ENCODE measurements around the gene STK35.

Gene STK35

GRCh38 chr20:2131366-2131765 lies 29.7 kb downstream of the STK35 start:
- Mint-ChIP-seq H3K4me1 (peaks cover 62% of the 10 kb centered on the region), H3K27ac (ENCODE audit: low read depth) (no peak overlapping the region), H3K36me3 (ENCODE audit: insufficient read depth) (peaks cover 5% of the 10 kb centered on the region), H3K4me3 (no peak overlapping the region), H3K9me3 (no peaks in the 10 kb centered on the region), H3K27me3 (no peaks in the 10 kb centered on the region)
- ATAC-seq (replicated peaks; ENCODE audit: extremely low read depth, poor library complexity, severe bottlenecking), result no peak
- no peak for DNase-seq (ENCODE audit: low spot score in 2 of 2)

GRCh38 chr20:2132461-2132901 lies 30.9 kb downstream of the STK35 start:
- peaks cover 59% of the 10 kb centered on the region for H3K4me1 Mint-ChIP-seq
- peaks cover 5% of the 10 kb centered on the region for H3K36me3 Mint-ChIP-seq (ENCODE audit: insufficient read depth)
- no peak for DNase-seq (ENCODE audit: low spot score in 2 of 2)
- H3K9me3 Mint-ChIP-seq, result no peaks in the 10 kb centered on the region
- no peak overlapping the region for H3K27ac Mint-ChIP-seq (ENCODE audit: low read depth)
- no peak for ATAC-seq (replicated peaks; ENCODE audit: extremely low read depth, poor library complexity, severe bottlenecking)
- H3K4me3 Mint-ChIP-seq, result no peak overlapping the region
- no peaks in the 10 kb centered on the region for H3K27me3 Mint-ChIP-seq

GRCh38 chr20:2133318-2134183 lies 31.9 kb downstream of the STK35 start:
- Mint-ChIP-seq H3K4me1 (peaks cover 56% of the 10 kb centered on the region), H3K27me3 (no peaks in the 10 kb centered on the region), H3K36me3 (ENCODE audit: insufficient read depth) (peaks cover 3% of the 10 kb centered on the region), H3K9me3 (no peaks in the 10 kb centered on the region), H3K4me3 (no peak overlapping the region), H3K27ac (ENCODE audit: low read depth) (peak overlapping the region; percentile 32)
- ATAC-seq (replicated peaks; ENCODE audit: extremely low read depth, poor library complexity, severe bottlenecking) (no peak), DNase-seq (ENCODE audit: low spot score in 2 of 2) (no peak)

GRCh38 chr20:2135013-2135412 lies 33.4 kb downstream of the STK35 start:
- Mint-ChIP-seq H3K27ac (ENCODE audit: low read depth) (no peak overlapping the region), H3K4me3 (no peak overlapping the region), H3K36me3 (ENCODE audit: insufficient read depth) (peaks cover 5% of the 10 kb centered on the region)

GRCh38 chr20:2136275-2136674 lies 34.6 kb downstream of the STK35 start:
- Mint-ChIP-seq H3K9me3 (no peaks in the 10 kb centered on the region), H3K4me3 (no peak overlapping the region), H3K4me1 (peaks cover 49% of the 10 kb centered on the region), H3K27me3 (no peaks in the 10 kb centered on the region), H3K36me3 (ENCODE audit: insufficient read depth) (peaks cover 5% of the 10 kb centered on the region), H3K27ac (ENCODE audit: low read depth) (no peak overlapping the region)
- DNase-seq (ENCODE audit: low spot score in 2 of 2) (no peak), ATAC-seq (replicated peaks; ENCODE audit: extremely low read depth, poor library complexity, severe bottlenecking) (no peak)

More at GRCh38 chr20:2135013-2135412, 33.4 kb downstream of the STK35 start:
- H3K9me3 Mint-ChIP-seq, result no peaks in the 10 kb centered on the region
- no peaks in the 10 kb centered on the region for H3K27me3 Mint-ChIP-seq
- ATAC-seq (replicated peaks; ENCODE audit: extremely low read depth, poor library complexity, severe bottlenecking) (no peak), DNase-seq (ENCODE audit: low spot score in 2 of 2) (no peak)
- peaks cover 60% of the 10 kb centered on the region for H3K4me1 Mint-ChIP-seq

GRCh38 chr20:2137552-2138201 lies 36.0 kb downstream of the STK35 start:
- no peak for ATAC-seq (replicated peaks; ENCODE audit: extremely low read depth, poor library complexity, severe bottlenecking)
- Mint-ChIP-seq H3K27ac (ENCODE audit: low read depth) (no peak overlapping the region), H3K4me3 (no peak overlapping the region), H3K36me3 (ENCODE audit: insufficient read depth) (peaks cover 6% of the 10 kb centered on the region), H3K4me1 (peaks cover 40% of the 10 kb centered on the region), H3K9me3 (no peaks in the 10 kb centered on the region), H3K27me3 (no peaks in the 10 kb centered on the region)
- DNase-seq (ENCODE audit: low spot score in 2 of 2), result no peak

GRCh38 chr20:2138396-2138795 lies 36.8 kb downstream of the STK35 start:
- no peaks in the 10 kb centered on the region for H3K9me3 Mint-ChIP-seq
- no peaks in the 10 kb centered on the region for H3K27me3 Mint-ChIP-seq
- H3K4me1 Mint-ChIP-seq, result peaks cover 33% of the 10 kb centered on the region
- no peak for ATAC-seq (replicated peaks; ENCODE audit: extremely low read depth, poor library complexity, severe bottlenecking)
- no peak overlapping the region for H3K27ac Mint-ChIP-seq (ENCODE audit: low read depth)
- H3K4me3 Mint-ChIP-seq, result no peak overlapping the region
- peaks cover 6% of the 10 kb centered on the region for H3K36me3 Mint-ChIP-seq (ENCODE audit: insufficient read depth)
- no peak for DNase-seq (ENCODE audit: low spot score in 2 of 2)

- no peaks in the 10 kb centered on the region for H3K9me3 Mint-ChIP-seq
- H3K27ac Mint-ChIP-seq (ENCODE audit: low read depth), result no peak overlapping the region
- H3K36me3 Mint-ChIP-seq (ENCODE audit: insufficient read depth), result peaks cover 10% of the 10 kb centered on the region
- peaks cover 33% of the 10 kb centered on the region for H3K4me1 Mint-ChIP-seq
- DNase-seq (ENCODE audit: low spot score in 2 of 2) (no peak), ATAC-seq (replicated peaks; ENCODE audit: extremely low read depth, poor library complexity, severe bottlenecking) (no peak)
- no peak overlapping the region for H3K4me3 Mint-ChIP-seq
- no peaks in the 10 kb centered on the region for H3K27me3 Mint-ChIP-seq
These were observed 37.6 kb downstream of the STK35 start for GRCh38 chr20:2139250-2139649.

GRCh38 chr20:2139736-2140135 lies 38.1 kb downstream of the STK35 start:
- DNase-seq (ENCODE audit: low spot score in 2 of 2) (no peak), ATAC-seq (replicated peaks; ENCODE audit: extremely low read depth, poor library complexity, severe bottlenecking) (no peak)
- H3K27ac Mint-ChIP-seq (ENCODE audit: low read depth), result no peak overlapping the region
- H3K4me1 Mint-ChIP-seq, result peaks cover 33% of the 10 kb centered on the region
- H3K4me3 Mint-ChIP-seq, result no peak overlapping the region
- no peaks in the 10 kb centered on the region for H3K27me3 Mint-ChIP-seq
- H3K36me3 Mint-ChIP-seq (ENCODE audit: insufficient read depth), result peaks cover 10% of the 10 kb centered on the region
- H3K9me3 Mint-ChIP-seq, result no peaks in the 10 kb centered on the region

- H3K4me1 Mint-ChIP-seq, result peaks cover 33% of the 10 kb centered on the region
- H3K27me3 Mint-ChIP-seq, result no peaks in the 10 kb centered on the region
- no peaks in the 10 kb centered on the region for H3K9me3 Mint-ChIP-seq
- no peak overlapping the region for H3K27ac Mint-ChIP-seq (ENCODE audit: low read depth)
- DNase-seq (ENCODE audit: low spot score in 2 of 2), result no peak
- no peak overlapping the region for H3K4me3 Mint-ChIP-seq
- peaks cover 10% of the 10 kb centered on the region for H3K36me3 Mint-ChIP-seq (ENCODE audit: insufficient read depth)
- ATAC-seq (replicated peaks; ENCODE audit: extremely low read depth, poor library complexity, severe bottlenecking), result no peak
These were observed 38.9 kb downstream of the STK35 start for GRCh38 chr20:2140561-2140960.

- no peak overlapping the region for H3K4me3 Mint-ChIP-seq
- no peaks in the 10 kb centered on the region for H3K9me3 Mint-ChIP-seq
- no peaks in the 10 kb centered on the region for H3K27me3 Mint-ChIP-seq
- DNase-seq (ENCODE audit: low spot score in 2 of 2) (no peak), ATAC-seq (replicated peaks; ENCODE audit: extremely low read depth, poor library complexity, severe bottlenecking) (no peak)
- peaks cover 13% of the 10 kb centered on the region for H3K36me3 Mint-ChIP-seq (ENCODE audit: insufficient read depth)
- no peak overlapping the region for H3K27ac Mint-ChIP-seq (ENCODE audit: low read depth)
- H3K4me1 Mint-ChIP-seq, result peaks cover 35% of the 10 kb centered on the region
These were observed 40.3 kb downstream of the STK35 start for GRCh38 chr20:2141600-2142575.

- H3K27ac Mint-ChIP-seq (ENCODE audit: low read depth), result no peak overlapping the region
- no peak overlapping the region for H3K4me3 Mint-ChIP-seq
These were observed 41.0 kb downstream of the STK35 start for GRCh38 chr20:2142649-2143048.

More at GRCh38 chr20:2142649-2143048, 41.0 kb downstream of the STK35 start:
- DNase-seq (ENCODE audit: low spot score in 2 of 2) (no peak), ATAC-seq (replicated peaks; ENCODE audit: extremely low read depth, poor library complexity, severe bottlenecking) (no peak)
- Mint-ChIP-seq H3K9me3 (no peaks in the 10 kb centered on the region), H3K27me3 (no peaks in the 10 kb centered on the region), H3K4me1 (peaks cover 34% of the 10 kb centered on the region), H3K36me3 (ENCODE audit: insufficient read depth) (peaks cover 13% of the 10 kb centered on the region)
